D721Med (cell line): Measurements from ENCODE around the gene ANKZF1.

ENCODE experiments used
- DNase-seq: peaks from one replicate; pipeline ENCODE4 v3.0.0; 2011; ENCODE audit warnings: low spot score; ENCODE audit not compliant: insufficient read length
- FAIRE-seq: peaks from 2 replicates; lab custom pipeline; 2011; peaks lifted over from hg19 to GRCh38; lab: Jason Lieb, UNC
- TF ChIP-seq, protein P1 (sequence below): IDR thresholded peaks from 2 replicates; pipeline ENCODE4 v1.5.1; 2012; ENCODE audit warnings: mild to moderate bottlenecking, control low read depth; ENCODE audit not compliant: insufficient read depth; ENCODE audit errors: missing control alignments

The ANKZF1 gene

DNA sequence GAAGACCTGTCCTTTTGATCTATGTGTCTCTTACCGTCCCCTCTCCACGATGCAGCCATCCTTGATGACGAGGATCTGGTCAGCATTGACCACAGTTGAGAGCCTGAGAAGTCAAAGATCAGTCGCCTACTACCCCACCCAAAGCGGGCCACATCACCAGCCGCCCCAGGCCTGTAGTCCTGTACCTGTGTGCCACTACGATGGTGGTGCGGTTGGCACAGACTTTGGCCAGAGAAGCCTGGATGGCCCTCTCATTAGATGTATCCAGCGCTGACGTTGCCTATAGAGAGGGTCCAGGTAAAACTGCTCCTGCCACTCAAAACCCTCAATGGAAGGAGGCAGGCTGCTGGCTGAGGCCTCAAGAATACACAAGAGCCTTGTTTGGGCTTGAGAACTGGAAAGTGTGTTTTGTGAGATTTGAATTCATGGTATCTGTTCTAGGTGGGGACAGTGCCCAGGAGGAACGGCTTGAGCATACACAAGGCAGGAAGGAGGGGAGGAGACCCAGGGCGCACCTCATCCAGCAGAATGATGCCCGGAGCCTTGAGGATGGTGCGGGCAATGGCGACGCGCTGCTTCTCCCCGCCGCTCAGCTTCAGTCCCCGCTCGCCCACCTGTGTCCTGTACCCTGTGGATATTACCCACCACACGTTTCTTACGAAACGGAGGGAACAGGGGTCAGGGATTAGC, 19.3 kb upstream of the ANKZF1 start:
- FAIRE-seq (no peak), DNase-seq (no peak)
- TF ChIP-seq, protein P1, sequence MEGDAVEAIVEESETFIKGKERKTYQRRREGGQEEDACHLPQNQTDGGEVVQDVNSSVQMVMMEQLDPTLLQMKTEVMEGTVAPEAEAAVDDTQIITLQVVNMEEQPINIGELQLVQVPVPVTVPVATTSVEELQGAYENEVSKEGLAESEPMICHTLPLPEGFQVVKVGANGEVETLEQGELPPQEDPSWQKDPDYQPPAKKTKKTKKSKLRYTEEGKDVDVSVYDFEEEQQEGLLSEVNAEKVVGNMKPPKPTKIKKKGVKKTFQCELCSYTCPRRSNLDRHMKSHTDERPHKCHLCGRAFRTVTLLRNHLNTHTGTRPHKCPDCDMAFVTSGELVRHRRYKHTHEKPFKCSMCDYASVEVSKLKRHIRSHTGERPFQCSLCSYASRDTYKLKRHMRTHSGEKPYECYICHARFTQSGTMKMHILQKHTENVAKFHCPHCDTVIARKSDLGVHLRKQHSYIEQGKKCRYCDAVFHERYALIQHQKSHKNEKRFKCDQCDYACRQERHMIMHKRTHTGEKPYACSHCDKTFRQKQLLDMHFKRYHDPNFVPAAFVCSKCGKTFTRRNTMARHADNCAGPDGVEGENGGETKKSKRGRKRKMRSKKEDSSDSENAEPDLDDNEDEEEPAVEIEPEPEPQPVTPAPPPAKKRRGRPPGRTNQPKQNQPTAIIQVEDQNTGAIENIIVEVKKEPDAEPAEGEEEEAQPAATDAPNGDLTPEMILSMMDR: no peak

DNA sequence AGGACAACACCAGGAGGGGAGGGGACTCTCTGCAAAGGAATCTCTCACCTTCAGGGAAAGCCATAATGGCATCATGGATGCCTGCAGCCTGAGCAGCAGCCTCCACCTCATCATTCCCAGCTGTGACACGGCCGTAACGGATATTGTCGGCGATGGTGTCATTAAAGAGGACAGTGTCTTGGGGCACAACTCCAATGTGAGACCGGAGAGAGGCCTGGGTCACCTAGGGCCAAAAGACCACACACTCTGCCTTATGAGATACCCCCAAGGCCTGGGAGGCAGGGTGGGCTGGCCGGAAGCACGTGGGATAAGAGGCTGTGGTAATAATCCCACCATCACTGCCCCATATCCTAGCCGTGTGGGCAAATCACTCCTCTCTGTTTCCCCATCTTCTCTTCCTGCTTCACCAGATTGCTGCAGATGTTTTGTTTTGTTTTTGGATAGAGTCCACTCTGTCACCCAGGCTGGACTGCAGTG, 18.7 kb upstream of the ANKZF1 start:
- TF ChIP-seq, protein P1: no peak
- no peak for DNase-seq
- FAIRE-seq: no peak

DNA sequence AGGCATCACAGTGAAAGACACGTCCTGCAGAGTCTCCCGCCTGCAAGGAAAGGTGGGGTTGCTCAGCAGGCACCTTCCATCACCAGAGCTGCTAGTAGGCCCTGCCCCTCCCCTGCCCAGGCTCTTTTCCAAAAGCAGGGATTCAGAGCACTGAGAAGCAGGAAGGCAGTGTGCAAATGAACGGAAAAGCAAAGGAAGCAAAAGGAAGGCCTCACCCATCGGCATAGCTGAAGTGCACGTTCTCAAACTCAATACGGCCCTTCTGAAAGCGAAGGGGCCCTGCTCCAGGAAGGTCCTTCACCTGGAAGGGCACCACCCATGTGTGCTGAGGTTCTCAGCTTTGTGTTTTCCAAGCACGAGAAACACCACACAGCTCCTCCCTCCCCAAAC, 16.6 kb upstream of the ANKZF1 start:
- TF ChIP-seq, protein P1: no peak
- DNase-seq (no peak), FAIRE-seq (no peak)

DNA sequence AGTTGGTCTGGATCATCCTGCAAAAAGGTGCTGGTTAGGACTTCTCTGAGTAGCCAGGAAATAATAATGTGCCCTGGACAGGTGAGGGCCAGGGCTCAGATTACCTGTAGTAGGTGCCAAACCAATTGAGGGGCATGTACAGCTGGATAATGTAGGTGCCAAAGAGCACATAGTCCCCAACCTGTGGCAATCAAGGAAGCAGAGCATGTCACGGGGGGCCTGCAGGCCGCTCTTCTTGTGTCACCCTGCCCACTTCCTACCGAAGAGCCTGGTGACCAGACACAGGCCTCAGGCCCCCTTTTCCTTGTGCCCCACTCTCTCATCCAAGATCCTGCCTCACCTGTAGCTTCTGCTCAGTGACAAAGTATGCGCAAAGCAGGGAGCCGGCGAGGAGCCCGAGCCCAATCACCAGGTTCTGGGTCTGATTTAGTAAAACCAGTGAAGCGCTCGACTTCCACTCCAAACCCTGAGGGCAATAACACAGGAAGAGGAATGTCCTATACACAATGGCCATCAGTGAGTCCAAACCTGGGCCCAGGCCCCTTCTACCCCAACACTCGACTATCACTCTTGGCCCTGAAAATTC, 16.0 kb upstream of the ANKZF1 start:
- no peak for DNase-seq
- no peak for FAIRE-seq
- TF ChIP-seq, protein P1: no peak

DNA sequence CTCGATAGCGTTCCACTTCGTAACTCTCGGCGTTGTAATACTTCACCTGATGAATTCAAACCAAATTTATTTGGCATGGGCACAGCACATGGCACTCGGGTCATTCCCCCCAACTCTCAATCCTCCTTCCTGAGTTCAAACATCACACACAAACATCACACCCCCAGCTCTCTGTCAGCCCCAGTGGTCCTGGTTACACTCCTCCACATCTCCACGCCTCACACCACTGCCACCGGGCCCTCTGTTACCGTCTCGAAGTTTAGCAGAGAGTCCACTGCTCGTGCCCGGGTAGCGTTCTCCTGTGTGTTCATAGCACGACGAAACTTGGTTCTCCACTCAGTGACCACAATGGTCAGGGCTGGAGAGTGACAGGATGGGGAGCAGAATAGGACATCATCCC, 15.5 kb upstream of the ANKZF1 start:
- TF ChIP-seq, protein P1: no peak
- DNase-seq (no peak), FAIRE-seq (no peak)

DNA sequence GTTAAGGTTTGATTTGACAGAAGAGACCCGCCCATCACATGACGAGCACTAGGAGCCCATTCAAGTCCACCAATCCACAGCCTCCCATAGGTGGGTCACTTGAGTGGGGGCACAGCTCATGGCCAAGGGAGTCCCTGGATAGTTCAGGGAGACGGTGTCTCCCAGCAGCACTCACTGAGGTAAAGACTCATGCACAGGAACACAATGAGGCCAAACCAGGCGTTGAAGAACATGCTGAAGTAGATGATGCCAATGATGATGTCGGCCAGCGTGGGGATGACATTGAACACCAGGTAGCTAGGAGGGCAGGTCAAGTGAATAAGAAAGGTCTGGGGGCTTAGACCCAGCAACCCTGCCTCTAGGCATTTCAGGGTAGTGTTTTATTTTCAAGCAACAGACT, 14.8 kb upstream of the ANKZF1 start:
- no peak for DNase-seq
- TF ChIP-seq, protein P1: no peak
- no peak for FAIRE-seq
